SK-N-SH treated with all-trans-retinoic acid at 6 μM for 48 hours (cell line): ENCODE data around the gene PGLYRP2.

Experiments
- ARNTL ChIP-seq: fragments of 450-650 bp; formaldehyde crosslinking; IDR thresholded peaks from 2 replicates; pipeline ENCODE4 v1.5.0; 2020; ENCODE audit warnings: low read depth, mild to moderate bottlenecking, moderate library complexity, borderline replicate concordance
- CSRNP3 ChIP-seq: fragments of 250-450 bp; sonication (Bioruptor Pico); IDR thresholded peaks from 2 replicates; pipeline ENCODE4 v1.5.1; 2021; ENCODE audit warnings: mild to moderate bottlenecking, moderate library complexity
- GLIS3 ChIP-seq: fragments of 250-450 bp; sonication (Bioruptor Pico); IDR thresholded peaks from 2 replicates; pipeline ENCODE4 v1.5.0; 2020; ENCODE audit warnings: mild to moderate bottlenecking, moderate library complexity
- ISL1 ChIP-seq: fragments of 250-450 bp; sonication (Bioruptor Pico); IDR thresholded peaks from 2 replicates; pipeline ENCODE4 v2.1.2; 2022; ENCODE audit warnings: mild to moderate bottlenecking, moderate library complexity
- POU6F1 ChIP-seq: fragments of 250-450 bp; sonication (Bioruptor Pico); IDR thresholded peaks from 2 replicates; pipeline ENCODE4 v1.8.0; 2021; ENCODE audit warnings: low read depth, mild to moderate bottlenecking, moderate library complexity, borderline replicate concordance
- PPARA ChIP-seq: fragments of 250-450 bp; sonication (Bioruptor Pico); IDR thresholded peaks from 2 replicates; pipeline ENCODE4 v1.5.0; 2020; ENCODE audit warnings: mild to moderate bottlenecking, borderline replicate concordance
- RARB ChIP-seq: fragments of 250-450 bp; sonication (Bioruptor Pico); IDR thresholded peaks from 2 replicates; pipeline ENCODE4 v1.8.0; 2021; ENCODE audit warnings: mild to moderate bottlenecking, moderate library complexity
- TCF4 ChIP-seq: fragments of 250-450 bp; sonication (Bioruptor Pico); IDR thresholded peaks from 2 replicates; pipeline ENCODE4 v1.8.0; 2021; ENCODE audit warnings: mild to moderate bottlenecking, moderate library complexity, borderline replicate concordance
- ZC3H10 ChIP-seq: fragments of 250-450 bp; sonication (Bioruptor Pico); IDR thresholded peaks from 2 replicates; pipeline ENCODE4 v1.5.1; 2021; ENCODE audit warnings: mild to moderate bottlenecking, moderate library complexity
- ZFP30 ChIP-seq: fragments of 450-650 bp; formaldehyde crosslinking; IDR thresholded peaks from 2 replicates; pipeline ENCODE4 v1.5.0; 2022; ENCODE audit warnings: mild to moderate bottlenecking, moderate library complexity
- ZNF565 ChIP-seq: fragments of 450-650 bp; formaldehyde crosslinking; conservative IDR thresholded peaks from 2 replicates; pipeline ENCODE4 v1.5.0; 2020; ENCODE audit warnings: low read depth, mild to moderate bottlenecking, moderate library complexity
- ZNF70 ChIP-seq: fragments of 450-650 bp; formaldehyde crosslinking; IDR thresholded peaks from 2 replicates; pipeline ENCODE4 v1.5.0; 2020; ENCODE audit warnings: mild to moderate bottlenecking, moderate library complexity
- TF ChIP-seq, protein P1 (sequence below): fragments of 250-450 bp; sonication (Bioruptor Pico); IDR thresholded peaks from 2 replicates; pipeline ENCODE4 v1.8.0; 2020; ENCODE audit warnings: mild to moderate bottlenecking, moderate library complexity, borderline replicate concordance
- TF ChIP-seq, protein P2 (sequence below): fragments of 250-450 bp; sonication (Bioruptor Pico); IDR thresholded peaks from 2 replicates; pipeline ENCODE4 v1.5.1; 2020; ENCODE audit warnings: low read depth, mild to moderate bottlenecking, moderate library complexity

GRCh38 chr19:15422296-15423075, 56.8 kb downstream of the PGLYRP2 start:
- no peak for TF ChIP-seq TCF4 (CRISPR knock-in tag)
- TF ChIP-seq, protein P1, sequence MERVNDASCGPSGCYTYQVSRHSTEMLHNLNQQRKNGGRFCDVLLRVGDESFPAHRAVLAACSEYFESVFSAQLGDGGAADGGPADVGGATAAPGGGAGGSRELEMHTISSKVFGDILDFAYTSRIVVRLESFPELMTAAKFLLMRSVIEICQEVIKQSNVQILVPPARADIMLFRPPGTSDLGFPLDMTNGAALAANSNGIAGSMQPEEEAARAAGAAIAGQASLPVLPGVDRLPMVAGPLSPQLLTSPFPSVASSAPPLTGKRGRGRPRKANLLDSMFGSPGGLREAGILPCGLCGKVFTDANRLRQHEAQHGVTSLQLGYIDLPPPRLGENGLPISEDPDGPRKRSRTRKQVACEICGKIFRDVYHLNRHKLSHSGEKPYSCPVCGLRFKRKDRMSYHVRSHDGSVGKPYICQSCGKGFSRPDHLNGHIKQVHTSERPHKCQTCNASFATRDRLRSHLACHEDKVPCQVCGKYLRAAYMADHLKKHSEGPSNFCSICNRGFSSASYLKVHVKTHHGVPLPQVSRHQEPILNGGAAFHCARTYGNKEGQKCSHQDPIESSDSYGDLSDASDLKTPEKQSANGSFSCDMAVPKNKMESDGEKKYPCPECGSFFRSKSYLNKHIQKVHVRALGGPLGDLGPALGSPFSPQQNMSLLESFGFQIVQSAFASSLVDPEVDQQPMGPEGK (CRISPR knock-in tag): no peak
- TF ChIP-seq CSRNP3 (CRISPR knock-in tag): no peak
- TF ChIP-seq ZC3H10 (CRISPR knock-in tag): no peak
- TF ChIP-seq RARB (CRISPR knock-in tag): no peak
- no peak for TF ChIP-seq PPARA (CRISPR knock-in tag)
- no peak for TF ChIP-seq ZNF565 (CRISPR knock-in tag)
- TF ChIP-seq ZFP30 (CRISPR knock-in tag): no peak
- TF ChIP-seq, protein P2, sequence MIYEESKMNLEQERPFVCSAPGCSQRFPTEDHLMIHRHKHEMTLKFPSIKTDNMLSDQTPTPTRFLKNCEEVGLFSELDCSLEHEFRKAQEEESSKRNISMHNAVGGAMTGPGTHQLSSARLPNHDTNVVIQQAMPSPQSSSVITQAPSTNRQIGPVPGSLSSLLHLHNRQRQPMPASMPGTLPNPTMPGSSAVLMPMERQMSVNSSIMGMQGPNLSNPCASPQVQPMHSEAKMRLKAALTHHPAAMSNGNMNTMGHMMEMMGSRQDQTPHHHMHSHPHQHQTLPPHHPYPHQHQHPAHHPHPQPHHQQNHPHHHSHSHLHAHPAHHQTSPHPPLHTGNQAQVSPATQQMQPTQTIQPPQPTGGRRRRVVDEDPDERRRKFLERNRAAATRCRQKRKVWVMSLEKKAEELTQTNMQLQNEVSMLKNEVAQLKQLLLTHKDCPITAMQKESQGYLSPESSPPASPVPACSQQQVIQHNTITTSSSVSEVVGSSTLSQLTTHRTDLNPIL (CRISPR knock-in tag): no peak
- TF ChIP-seq ARNTL: no peak
- no peak for TF ChIP-seq ISL1 (CRISPR knock-in tag)
- no peak for TF ChIP-seq GLIS3
- TF ChIP-seq POU6F1 (CRISPR knock-in tag): no peak
- no peak for TF ChIP-seq ZNF70 (CRISPR knock-in tag)
